ENCODE data around the gene EVPL.
A peak's percentile ranks its signal among the peaks of the same experiment; 100 is the strongest.

The EVPL gene

DNA sequence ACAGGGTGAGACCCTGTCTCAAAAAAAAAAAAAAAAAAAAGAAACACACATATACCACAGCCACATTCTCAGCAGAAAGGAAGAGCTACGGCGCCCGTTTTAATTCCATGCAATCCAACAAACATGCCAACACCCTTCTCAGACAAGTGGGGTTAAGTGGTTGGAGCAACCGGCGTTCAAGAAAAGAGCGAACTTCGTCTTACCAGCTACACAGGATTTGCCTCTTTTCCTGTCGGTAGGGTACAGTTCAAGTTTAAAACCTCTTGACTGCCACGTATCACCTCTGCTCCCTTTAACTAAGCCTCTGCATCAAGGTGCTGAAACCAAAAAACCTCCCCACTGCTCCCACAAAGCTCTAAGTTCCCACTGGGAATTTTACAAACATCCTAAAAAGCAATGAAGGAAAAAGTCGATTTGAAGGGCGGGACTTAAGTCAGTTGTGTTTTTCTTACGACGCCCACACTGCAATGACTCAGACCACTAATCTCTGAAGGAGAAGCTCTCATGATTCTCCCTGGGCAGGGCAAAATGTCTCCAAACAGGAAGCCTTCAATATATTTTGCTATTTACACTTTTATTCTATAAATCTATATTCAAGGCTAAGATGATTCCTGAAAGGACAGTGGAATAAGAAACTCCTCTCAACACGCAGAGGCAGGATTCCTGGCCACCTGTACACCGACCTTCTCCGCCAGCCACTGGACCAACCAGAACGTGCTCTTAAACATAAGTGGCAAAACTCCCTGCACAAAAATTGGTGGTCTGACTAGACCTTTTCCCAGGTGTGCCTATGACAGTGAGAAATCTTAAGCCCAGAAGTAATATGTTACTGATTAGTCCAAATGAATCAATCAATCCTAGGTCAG, 26.4 kb upstream of the EVPL start:
- WGBS (ENCODE audit: insufficient coverage) = 96% methylated on average over 12 of the region's 17 CpGs
- Histone ChIP-seq H3K36me3 (ENCODE audit: control insufficient read depth in 4 of 4, insufficient read depth in 4 of 4, low read length in 3 of 4) (peaks cover 25 to 84% (median 65%) of the 10 kb centered on the region in 4 experiments), H3K9me3 (ENCODE audit: control extremely low read depth in 1 of 5, control insufficient read depth in 4 of 5, insufficient read depth in 2 of 5, low read depth in 1 of 5, low read length in 4 of 5) (no peaks in the 10 kb centered on the region), H3K27me3 (replicated peaks in 2 of 5; ENCODE audit: control insufficient read depth in 4 of 5, insufficient read depth in 5 of 5, low read length in 4 of 5) (no peaks in the 10 kb centered on the region), H3K4me1 (ENCODE audit: control extremely low read depth in 1 of 4, control insufficient read depth in 4 of 4, insufficient read depth in 4 of 4, low read length in 3 of 4) (no peaks in the 10 kb centered on the region), H3K27ac (ENCODE audit: insufficient read depth in 1 of 2, low read depth in 1 of 2, low read length in 2 of 2, poor library complexity in 1 of 2, severe bottlenecking in 2 of 2) (no peak overlapping the region), H3K4me3 (ENCODE audit: control insufficient read depth in 1 of 7, extremely low read depth in 1 of 7, insufficient read depth in 4 of 7, low read depth in 2 of 7, low read length in 6 of 7) (no peak overlapping the region)
- ChIA-PET CTCF (interaction anchor here (0.8 to 6.0 kb wide), 5 partner anchors 14 to 350 kb away, joined by 3 to 61 read pairs (median 4); no protein-coding TSS in a partner anchor), POLR2A (no interaction called here)
- DNase-seq = no peak

DNA sequence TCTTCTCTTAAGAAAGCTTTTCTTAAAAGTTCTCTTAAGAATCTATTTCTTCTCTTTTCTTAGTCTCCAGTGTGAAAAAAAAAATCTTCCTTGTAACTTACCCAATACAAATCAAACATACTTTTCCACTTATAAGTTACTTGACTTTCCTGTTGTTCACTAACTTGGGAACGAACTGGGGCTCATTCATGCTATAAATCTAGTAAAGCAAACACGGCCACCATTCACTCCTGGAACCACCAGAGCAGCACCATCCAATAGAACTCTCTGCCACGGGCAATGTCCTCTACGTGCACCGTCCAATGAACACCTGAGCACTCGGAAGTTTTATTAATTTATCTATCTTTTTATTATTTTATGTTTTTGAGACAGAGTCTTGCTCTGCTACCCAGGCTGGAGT, 24.5 kb upstream of the EVPL start:
- Histone ChIP-seq H3K27ac (ENCODE audit: insufficient read depth in 1 of 2, low read depth in 1 of 2, low read length in 2 of 2, poor library complexity in 1 of 2, severe bottlenecking in 2 of 2) (no peak overlapping the region), H3K36me3 (ENCODE audit: control insufficient read depth in 4 of 4, insufficient read depth in 4 of 4, low read length in 3 of 4) (peaks cover 26 to 80% (median 62%) of the 10 kb centered on the region in 4 experiments), H3K4me1 (ENCODE audit: control extremely low read depth in 1 of 4, control insufficient read depth in 4 of 4, insufficient read depth in 4 of 4, low read length in 3 of 4) (no peaks in the 10 kb centered on the region), H3K9me3 (ENCODE audit: control extremely low read depth in 1 of 5, control insufficient read depth in 4 of 5, insufficient read depth in 2 of 5, low read depth in 1 of 5, low read length in 4 of 5) (no peaks in the 10 kb centered on the region), H3K27me3 (replicated peaks in 2 of 5; ENCODE audit: control insufficient read depth in 4 of 5, insufficient read depth in 5 of 5, low read length in 4 of 5) (no peaks in the 10 kb centered on the region), H3K4me3 (ENCODE audit: control insufficient read depth in 1 of 7, extremely low read depth in 1 of 7, insufficient read depth in 4 of 7, low read depth in 2 of 7, low read length in 6 of 7) (no peak overlapping the region)
- 83% methylated on average over 2 of the region's 6 CpGs for WGBS (ENCODE audit: insufficient coverage)
- DNase-seq = no peak
- ChIA-PET POLR2A (no interaction called here), CTCF (interaction anchor here (1.1 to 1.8 kb wide), 3 partner anchors 17 to 37 kb away, joined by 3 to 7 read pairs (median 4); no protein-coding TSS in a partner anchor)

DNA sequence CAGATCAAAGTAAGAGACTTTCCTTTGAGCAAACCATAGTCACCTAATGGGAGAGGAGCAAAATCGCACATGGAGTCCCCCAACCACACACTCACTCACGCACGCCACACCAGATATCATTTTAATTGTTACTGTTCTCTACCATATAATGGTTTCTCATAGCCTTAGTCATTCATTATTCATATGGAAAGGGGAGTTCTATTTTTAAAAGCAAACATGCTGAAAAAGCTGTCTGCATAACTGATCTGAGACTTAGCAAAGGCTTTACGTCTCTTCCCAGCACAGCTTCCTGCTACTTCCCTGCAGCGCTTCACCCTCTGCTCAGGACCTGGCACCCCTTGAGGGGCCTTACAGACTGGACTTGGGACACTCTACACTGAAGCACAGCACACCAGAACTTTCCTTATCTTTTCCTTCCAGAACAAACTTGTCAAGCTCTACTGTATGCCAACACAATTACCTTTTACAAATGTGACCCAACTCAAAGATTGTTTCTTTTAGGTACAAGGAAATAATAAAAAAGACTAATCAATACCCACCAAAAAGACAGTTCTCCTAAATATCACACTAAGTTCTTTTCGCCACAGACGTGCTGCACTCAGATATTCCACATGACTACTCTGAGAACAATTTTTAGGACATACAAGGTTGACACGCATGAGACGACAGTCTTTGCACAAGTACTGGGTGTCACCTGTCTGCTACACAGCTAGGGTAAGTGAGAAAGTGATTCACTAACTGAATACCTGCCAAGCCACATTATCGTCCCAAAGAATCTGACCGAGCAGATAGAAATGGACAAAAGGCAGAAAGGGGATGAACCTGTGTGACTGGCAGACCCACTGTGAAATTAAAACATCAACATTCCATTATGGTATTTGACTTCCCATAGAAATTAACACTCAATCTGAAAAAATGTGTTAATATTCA, 23.7 kb upstream of the EVPL start:
- POLR2A ChIA-PET = no interaction called here
- over 99% methylated on average over 8 of the region's 11 CpGs for WGBS (ENCODE audit: insufficient coverage)

DNA sequence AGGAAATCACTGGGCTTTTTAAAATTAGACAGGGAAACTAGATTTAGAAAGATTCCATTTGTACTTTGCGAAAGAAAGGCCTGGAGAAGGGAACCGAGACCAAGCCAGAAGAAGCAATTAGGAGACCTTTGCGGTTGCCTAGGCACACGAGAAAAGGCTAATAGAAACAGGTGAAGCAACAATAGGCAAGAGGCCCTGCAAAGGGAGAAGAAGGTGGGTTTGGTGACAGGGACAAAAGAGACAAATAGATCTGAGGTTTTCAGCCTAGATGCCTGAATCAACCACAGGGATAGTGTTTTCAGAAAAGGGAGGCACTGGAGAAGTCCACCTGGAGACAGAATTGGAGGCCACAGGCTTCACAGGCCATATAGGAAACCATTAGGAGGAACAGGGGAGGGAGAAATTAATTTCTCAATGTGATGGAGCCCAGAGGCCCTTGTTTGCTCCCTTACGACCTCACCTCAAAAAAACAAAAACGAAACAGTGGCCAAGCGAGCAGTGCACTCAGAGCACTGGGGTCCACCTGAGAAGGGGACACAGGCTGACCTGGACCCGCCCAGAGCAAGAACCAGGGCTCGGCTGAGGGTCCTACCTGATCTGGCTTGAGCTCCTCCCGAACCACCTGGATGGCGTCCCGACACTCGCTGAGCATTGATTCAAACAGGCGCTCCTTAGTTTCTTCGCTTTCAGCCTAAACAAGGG, 22.9 kb upstream of the EVPL start:
- WGBS (ENCODE audit: insufficient coverage) = 99% methylated on average over 15 of the region's 15 CpGs
- POLR2A ChIA-PET = no interaction called here
- CTCF ChIA-PET = interaction anchor here (0.9 to 1.8 kb wide), 3 partner anchors 16 to 36 kb away, joined by 3 to 7 read pairs (median 5); no protein-coding TSS in a partner anchor
- Histone ChIP-seq H3K4me1 (ENCODE audit: control extremely low read depth in 1 of 4, control insufficient read depth in 4 of 4, insufficient read depth in 4 of 4, low read length in 3 of 4) (no peaks in the 10 kb centered on the region), H3K4me3 (ENCODE audit: control insufficient read depth in 1 of 7, extremely low read depth in 1 of 7, insufficient read depth in 4 of 7, low read depth in 2 of 7, low read length in 6 of 7) (no peak overlapping the region), H3K27ac (ENCODE audit: insufficient read depth in 1 of 2, low read depth in 1 of 2, low read length in 2 of 2, poor library complexity in 1 of 2, severe bottlenecking in 2 of 2) (peak overlapping the region in 1 of 2 experiments; percentile 26), H3K36me3 (ENCODE audit: control insufficient read depth in 4 of 4, insufficient read depth in 4 of 4, low read length in 3 of 4) (peaks cover 23 to 79% (median 67%) of the 10 kb centered on the region in 4 experiments), H3K9me3 (ENCODE audit: control extremely low read depth in 1 of 5, control insufficient read depth in 4 of 5, insufficient read depth in 2 of 5, low read depth in 1 of 5, low read length in 4 of 5) (no peaks in the 10 kb centered on the region), H3K27me3 (replicated peaks in 2 of 5; ENCODE audit: control insufficient read depth in 4 of 5, insufficient read depth in 5 of 5, low read length in 4 of 5) (no peaks in the 10 kb centered on the region)
- no peak for DNase-seq

More for the DNA sequence above, 23.7 kb upstream of the EVPL start:
- Histone ChIP-seq H3K4me3 (ENCODE audit: control insufficient read depth in 1 of 7, extremely low read depth in 1 of 7, insufficient read depth in 4 of 7, low read depth in 2 of 7, low read length in 6 of 7) (no peak overlapping the region), H3K9me3 (ENCODE audit: control extremely low read depth in 1 of 5, control insufficient read depth in 4 of 5, insufficient read depth in 2 of 5, low read depth in 1 of 5, low read length in 4 of 5) (no peaks in the 10 kb centered on the region), H3K27me3 (replicated peaks in 2 of 5; ENCODE audit: control insufficient read depth in 4 of 5, insufficient read depth in 5 of 5, low read length in 4 of 5) (no peaks in the 10 kb centered on the region), H3K36me3 (ENCODE audit: control insufficient read depth in 4 of 4, insufficient read depth in 4 of 4, low read length in 3 of 4) (peaks cover 23 to 79% (median 61%) of the 10 kb centered on the region in 4 experiments), H3K27ac (ENCODE audit: insufficient read depth in 1 of 2, low read depth in 1 of 2, low read length in 2 of 2, poor library complexity in 1 of 2, severe bottlenecking in 2 of 2) (no peak overlapping the region), H3K4me1 (ENCODE audit: control extremely low read depth in 1 of 4, control insufficient read depth in 4 of 4, insufficient read depth in 4 of 4, low read length in 3 of 4) (no peaks in the 10 kb centered on the region)
- DNase-seq = no peak
- CTCF ChIA-PET = interaction anchor here (1.1 to 1.8 kb wide), 3 partner anchors 17 to 36 kb away, joined by 3 to 7 read pairs (median 4); no protein-coding TSS in a partner anchor

DNA sequence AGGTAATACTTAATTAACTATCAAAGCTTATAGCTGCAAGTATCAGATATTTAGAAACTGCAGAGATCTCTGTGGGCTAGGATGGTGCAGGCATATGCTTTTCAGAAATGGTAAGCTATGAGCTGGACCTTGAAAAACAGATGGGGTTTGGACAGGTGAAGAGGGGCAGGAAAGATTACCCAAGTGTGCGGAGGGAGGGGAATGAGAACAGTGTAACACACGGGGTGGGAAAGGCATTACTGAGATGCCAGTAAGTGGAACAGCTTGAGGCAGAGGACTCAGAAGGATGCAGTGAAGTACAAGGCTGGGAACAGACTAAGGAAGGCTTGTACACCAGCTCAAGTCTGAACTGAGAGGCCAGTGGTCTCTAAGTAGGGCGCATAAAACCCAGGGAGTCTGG, 22.1 kb upstream of the EVPL start:
- Histone ChIP-seq H3K27me3 (replicated peaks in 2 of 5; ENCODE audit: control insufficient read depth in 4 of 5, insufficient read depth in 5 of 5, low read length in 4 of 5) (no peaks in the 10 kb centered on the region), H3K9me3 (ENCODE audit: control extremely low read depth in 1 of 5, control insufficient read depth in 4 of 5, insufficient read depth in 2 of 5, low read depth in 1 of 5, low read length in 4 of 5) (no peaks in the 10 kb centered on the region), H3K4me3 (ENCODE audit: control insufficient read depth in 1 of 7, extremely low read depth in 1 of 7, insufficient read depth in 4 of 7, low read depth in 2 of 7, low read length in 6 of 7) (no peak overlapping the region), H3K4me1 (ENCODE audit: control extremely low read depth in 1 of 4, control insufficient read depth in 4 of 4, insufficient read depth in 4 of 4, low read length in 3 of 4) (no peaks in the 10 kb centered on the region), H3K36me3 (ENCODE audit: control insufficient read depth in 4 of 4, insufficient read depth in 4 of 4, low read length in 3 of 4) (peaks cover 30 to 87% (median 69%) of the 10 kb centered on the region in 4 experiments), H3K27ac (ENCODE audit: insufficient read depth in 1 of 2, low read depth in 1 of 2, low read length in 2 of 2, poor library complexity in 1 of 2, severe bottlenecking in 2 of 2) (no peak overlapping the region)
- DNase-seq = no peak
- ChIA-PET CTCF (interaction anchor here (0.9 to 1.3 kb wide), 3 partner anchors 8 to 35 kb away, joined by 3 to 5 read pairs (median 3); no protein-coding TSS in a partner anchor), POLR2A (no interaction called here)
- 93% methylated on average over 2 of the region's 3 CpGs for WGBS (ENCODE audit: insufficient coverage)

DNA sequence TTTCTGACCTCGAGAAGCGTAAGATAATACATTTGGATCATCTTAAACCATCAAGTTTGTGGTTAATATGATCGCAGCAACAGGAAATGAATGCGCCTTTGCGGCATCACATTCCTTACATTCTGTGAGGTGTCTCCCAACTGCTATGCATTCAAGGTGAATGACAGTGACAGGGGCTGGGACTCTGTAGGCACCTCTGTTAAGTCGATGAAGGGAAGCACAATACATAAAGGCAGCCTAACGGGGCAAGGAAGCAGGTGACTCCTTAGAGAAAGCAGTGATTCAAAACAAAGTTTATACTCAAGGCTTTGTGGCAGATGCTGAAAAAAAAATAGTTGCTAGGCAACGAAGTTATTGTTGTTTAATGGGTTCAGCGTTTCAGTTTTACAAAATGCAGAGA, 21.6 kb upstream of the EVPL start:
- peak in 1 of 3 donors; percentile 27 for DNase-seq
- ChIA-PET POLR2A (no interaction called here), CTCF (interaction anchor here (1.0 to 2.5 kb wide), 3 partner anchors 9 to 34 kb away, joined by 3 to 8 read pairs (median 5); no protein-coding TSS in a partner anchor)
- Histone ChIP-seq H3K27ac (ENCODE audit: insufficient read depth in 1 of 2, low read depth in 1 of 2, low read length in 2 of 2, poor library complexity in 1 of 2, severe bottlenecking in 2 of 2) (no peak overlapping the region), H3K36me3 (ENCODE audit: control insufficient read depth in 4 of 4, insufficient read depth in 4 of 4, low read length in 3 of 4) (peaks cover 36 to 87% (median 70%) of the 10 kb centered on the region in 4 experiments), H3K9me3 (ENCODE audit: control extremely low read depth in 1 of 5, control insufficient read depth in 4 of 5, insufficient read depth in 2 of 5, low read depth in 1 of 5, low read length in 4 of 5) (no peaks in the 10 kb centered on the region), H3K4me1 (ENCODE audit: control extremely low read depth in 1 of 4, control insufficient read depth in 4 of 4, insufficient read depth in 4 of 4, low read length in 3 of 4) (no peaks in the 10 kb centered on the region), H3K27me3 (replicated peaks in 2 of 5; ENCODE audit: control insufficient read depth in 4 of 5, insufficient read depth in 5 of 5, low read length in 4 of 5) (no peaks in the 10 kb centered on the region), H3K4me3 (ENCODE audit: control insufficient read depth in 1 of 7, extremely low read depth in 1 of 7, insufficient read depth in 4 of 7, low read depth in 2 of 7, low read length in 6 of 7) (no peak overlapping the region)
- 80% methylated on average over 7 of the region's 9 CpGs for WGBS (ENCODE audit: insufficient coverage)
